AG09309 (cell line): ENCODE data around the gene SPRED2.

Source experiments
- DNase-seq: peaks from one replicate; pipeline ENCODE4 v3.0.0-alpha.2; 2010; ENCODE audit warnings: low read depth
- H3K4me3 ChIP-seq: 2 replicates; pipeline ENCODE4 v1.5.1; 2011; ENCODE audit warnings: mild to moderate bottlenecking, low read depth, low read length, moderate library complexity; ENCODE audit not compliant: control insufficient read depth
- TF ChIP-seq, protein P1 (sequence below): IDR thresholded peaks from 2 replicates; pipeline ENCODE4 v1.5.1; 2011; ENCODE audit warnings: mild to moderate bottlenecking, low read depth, low read length, inconsistent platforms; ENCODE audit not compliant: insufficient read depth, control insufficient read depth; ENCODE audit errors: missing control alignments

The SPRED2 gene

DNA sequence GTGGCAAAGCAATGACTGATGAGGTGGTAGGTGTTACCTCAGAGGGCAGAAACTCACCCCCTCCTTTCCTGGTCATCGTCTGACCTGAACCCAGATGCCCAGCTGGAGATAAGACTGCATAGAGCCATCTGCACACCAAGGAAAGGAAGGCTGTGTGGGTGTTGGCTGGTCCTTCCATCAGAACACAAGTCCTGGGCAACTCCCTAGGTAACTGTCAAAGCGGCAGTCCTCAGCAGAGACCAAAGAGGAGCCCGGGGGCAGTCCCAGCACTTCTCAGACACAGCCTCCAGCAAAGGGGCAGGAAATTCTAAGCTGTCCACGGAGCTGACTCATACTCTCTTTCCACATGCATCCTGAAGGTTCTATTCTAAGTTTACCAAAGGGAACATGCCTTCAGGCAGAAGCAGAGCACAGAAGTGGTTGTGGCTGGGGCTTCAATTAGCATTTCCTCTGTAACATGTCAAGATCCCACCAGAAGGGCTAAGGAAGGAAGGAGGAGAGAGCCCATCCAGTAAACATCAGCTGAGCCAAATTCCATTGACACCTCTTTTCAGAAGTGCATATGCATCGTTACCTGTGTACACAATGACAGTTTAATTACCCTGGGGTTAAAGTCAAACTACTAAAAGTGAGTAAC is 54.7 kb downstream of the SPRED2 start:
- TF ChIP-seq, protein P1, sequence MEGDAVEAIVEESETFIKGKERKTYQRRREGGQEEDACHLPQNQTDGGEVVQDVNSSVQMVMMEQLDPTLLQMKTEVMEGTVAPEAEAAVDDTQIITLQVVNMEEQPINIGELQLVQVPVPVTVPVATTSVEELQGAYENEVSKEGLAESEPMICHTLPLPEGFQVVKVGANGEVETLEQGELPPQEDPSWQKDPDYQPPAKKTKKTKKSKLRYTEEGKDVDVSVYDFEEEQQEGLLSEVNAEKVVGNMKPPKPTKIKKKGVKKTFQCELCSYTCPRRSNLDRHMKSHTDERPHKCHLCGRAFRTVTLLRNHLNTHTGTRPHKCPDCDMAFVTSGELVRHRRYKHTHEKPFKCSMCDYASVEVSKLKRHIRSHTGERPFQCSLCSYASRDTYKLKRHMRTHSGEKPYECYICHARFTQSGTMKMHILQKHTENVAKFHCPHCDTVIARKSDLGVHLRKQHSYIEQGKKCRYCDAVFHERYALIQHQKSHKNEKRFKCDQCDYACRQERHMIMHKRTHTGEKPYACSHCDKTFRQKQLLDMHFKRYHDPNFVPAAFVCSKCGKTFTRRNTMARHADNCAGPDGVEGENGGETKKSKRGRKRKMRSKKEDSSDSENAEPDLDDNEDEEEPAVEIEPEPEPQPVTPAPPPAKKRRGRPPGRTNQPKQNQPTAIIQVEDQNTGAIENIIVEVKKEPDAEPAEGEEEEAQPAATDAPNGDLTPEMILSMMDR = no peak
- no peak overlapping the region for H3K4me3 ChIP-seq
- peak; percentile 46 for DNase-seq

DNA sequence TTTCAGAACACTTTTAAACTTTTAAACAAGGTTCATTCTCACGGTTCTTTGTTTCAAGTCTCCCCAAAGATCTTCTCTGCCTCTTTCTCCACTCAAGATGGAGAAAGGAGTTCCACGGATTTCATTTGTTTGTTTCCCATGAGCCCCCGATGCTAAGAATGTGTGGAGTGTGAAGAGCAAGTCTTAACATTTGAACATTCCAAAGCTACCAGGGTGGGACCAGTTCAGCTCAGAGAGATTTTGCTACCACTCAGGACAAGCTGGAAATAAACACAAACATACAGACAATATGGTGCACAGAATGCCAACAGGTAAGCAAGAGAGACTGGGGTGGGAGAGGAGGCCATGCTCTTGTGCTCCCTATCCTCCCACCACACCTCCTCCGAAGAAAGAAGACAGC is 56.7 kb downstream of the SPRED2 start:
- DNase-seq = no peak
- TF ChIP-seq, protein P1 = no peak
- H3K4me3 ChIP-seq = no peak overlapping the region

DNA sequence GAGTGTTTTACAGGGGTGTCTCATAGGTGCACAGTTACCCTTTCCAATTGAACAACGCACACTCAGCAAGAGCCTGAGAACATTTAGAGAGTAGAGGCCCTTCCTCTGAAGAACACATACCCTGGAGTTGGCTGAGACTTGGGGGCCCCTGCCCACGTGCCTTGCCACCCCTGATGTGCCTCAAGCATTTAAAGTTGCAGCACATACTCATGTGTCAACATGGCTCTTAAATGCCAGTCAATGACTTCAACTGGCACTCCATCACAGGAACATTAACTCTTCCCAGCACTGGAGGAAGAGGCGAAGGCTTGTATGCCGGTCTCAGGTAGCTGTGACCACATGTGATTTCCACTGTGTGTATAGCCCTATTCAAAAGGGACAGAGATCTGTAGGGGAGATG is 57.4 kb downstream of the SPRED2 start:
- TF ChIP-seq, protein P1 = no peak
- no peak overlapping the region for H3K4me3 ChIP-seq
- no peak for DNase-seq

DNA sequence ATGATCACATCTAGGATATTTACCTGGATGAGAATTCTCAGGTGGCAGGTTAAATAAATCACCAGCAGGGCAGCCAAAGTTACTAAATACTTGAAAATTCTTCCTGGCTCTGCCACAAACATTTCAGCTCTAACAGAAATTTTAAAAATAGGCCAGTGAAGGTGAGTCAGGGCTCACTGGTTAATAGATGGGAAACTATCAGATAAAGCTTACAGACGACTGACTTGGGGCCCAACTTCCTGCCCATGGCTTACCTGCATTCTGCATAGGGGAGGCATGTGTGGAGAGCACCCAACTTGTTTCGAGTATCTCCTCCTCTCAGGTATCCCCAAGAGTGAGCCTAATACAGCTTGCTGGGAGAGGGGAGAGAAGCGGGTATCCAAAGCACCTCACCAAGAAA is 57.8 kb downstream of the SPRED2 start:
- TF ChIP-seq, protein P1 = no peak
- DNase-seq = no peak
- H3K4me3 ChIP-seq = no peak overlapping the region

DNA sequence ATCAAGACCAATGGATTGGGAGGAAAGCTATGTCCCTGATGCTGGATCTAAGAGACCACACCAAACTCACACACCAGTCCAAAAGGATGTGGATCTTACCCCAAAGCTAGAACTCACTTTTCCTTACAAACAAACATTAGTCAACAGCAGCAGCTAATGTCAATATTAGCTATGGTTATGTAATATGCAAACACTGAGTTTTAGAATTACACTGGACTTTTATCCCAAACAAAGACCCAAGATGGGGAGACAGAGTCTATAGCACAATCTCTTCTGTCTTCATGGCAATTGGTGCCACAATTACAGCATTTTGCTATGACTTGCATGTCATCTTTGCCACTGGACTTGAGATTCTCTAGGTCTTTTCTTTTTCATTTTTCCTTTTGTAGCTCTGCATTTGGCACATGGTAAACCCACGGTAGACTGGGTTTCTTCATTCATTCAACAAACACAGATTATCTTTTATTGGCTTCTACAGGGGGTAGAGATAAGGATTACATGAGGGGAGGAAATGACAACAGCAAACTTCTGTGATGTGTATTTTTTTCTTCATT is 59.0 kb downstream of the SPRED2 start:
- TF ChIP-seq, protein P1 = no peak
- no peak overlapping the region for H3K4me3 ChIP-seq
- DNase-seq = no peak

DNA sequence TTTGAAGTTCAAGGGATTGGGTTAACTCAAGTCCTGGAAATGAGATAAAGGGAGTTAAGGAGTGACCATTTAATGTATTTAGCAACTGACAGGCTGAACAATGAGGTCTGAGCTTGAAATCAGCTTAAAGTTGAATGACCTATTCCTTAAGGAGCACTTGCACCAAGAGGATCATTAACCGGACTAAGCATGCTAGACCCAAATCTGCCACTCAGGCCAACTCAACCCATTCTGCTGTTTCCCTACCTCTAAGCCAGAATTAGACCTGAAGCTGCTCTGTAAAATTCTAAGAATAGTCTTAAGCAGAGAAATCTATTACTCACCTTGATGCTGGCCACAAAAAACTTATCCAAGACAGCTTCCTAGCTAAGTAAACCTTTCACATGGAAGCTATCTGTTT is 59.8 kb downstream of the SPRED2 start:
- H3K4me3 ChIP-seq = no peak overlapping the region
- no peak for DNase-seq
- TF ChIP-seq, protein P1 = no peak
